WTC11 (cell line): ENCODE measurements around the gene KLK3. TPM values are rescaled to one million over a fixed set of nuclear protein-coding genes. Genes with fewer than 3 reads are reported as not detected.

Experiments used
- ATAC-seq: fragments of 200-7000 bp; cut with Tn5 transposase; 2 replicates; pipeline ENCODE4 v1.10.0; 2021; ENCODE audit warnings: mild to moderate bottlenecking, moderate library complexity
- CTCF ChIA-PET: fragments of 300-600 bp; sonication (Branson Sonifier 250); formaldehyde crosslinking; loops from one replicate; lab custom pipeline; 2021; ENCODE audit warnings: antibody characterized with exemption; lab: Charles Lee
- POLR2A ChIA-PET: fragments of 350-600 bp; sonication (Branson Sonifier 250); formaldehyde crosslinking; loops from one replicate; lab custom pipeline; 2021; ENCODE audit warnings: antibody characterized with exemption; lab: Charles Lee
- DNase-seq: peaks from one replicate; pipeline ENCODE4 v3.0.0; 2021; ENCODE audit warnings: low spot score
- H3K27ac Mint-ChIP-seq: 2 replicates; pipeline ENCODE4 v1.8.0; 2021; ENCODE audit warnings: mixed read lengths
- H3K27me3 Mint-ChIP-seq: 2 replicates; pipeline ENCODE4 v1.8.0; 2021; ENCODE audit warnings: low read depth, mild to moderate bottlenecking, moderate library complexity, mixed read lengths
- H3K36me3 Mint-ChIP-seq: 2 replicates; pipeline ENCODE4 v1.8.0; 2021; ENCODE audit warnings: mixed read lengths
- H3K4me1 Mint-ChIP-seq: 2 replicates; pipeline ENCODE4 v1.8.0; 2022; ENCODE audit warnings: mixed read lengths
- H3K4me3 Mint-ChIP-seq: 2 replicates; pipeline ENCODE4 v1.8.0; 2021; ENCODE audit warnings: mild to moderate bottlenecking, moderate library complexity, mixed read lengths
- H3K9me3 Mint-ChIP-seq: 2 replicates; pipeline ENCODE4 v1.8.0; 2021; ENCODE audit warnings: mixed read lengths
- AFF4 ChIP-seq: sonication (generic); formaldehyde crosslinking; IDR thresholded peaks from 2 replicates; pipeline ENCODE4 v1.8.1; 2023; ENCODE audit warnings: mild to moderate bottlenecking, missing genetic modification reagents, borderline replicate concordance
- ATF1 ChIP-seq: sonication (generic); formaldehyde crosslinking; IDR thresholded peaks from 2 replicates; pipeline ENCODE4 v1.8.1; 2023; ENCODE audit warnings: mild to moderate bottlenecking, moderate library complexity, missing genetic modification reagents
- ERG ChIP-seq: fragments of 250-450 bp; sonication (Bioruptor Pico); IDR thresholded peaks from 2 replicates; pipeline ENCODE4 v1.8.0; 2021; ENCODE audit warnings: mild to moderate bottlenecking
- HMGA2 ChIP-seq: fragments of 250-450 bp; sonication (Bioruptor Pico); IDR thresholded peaks from 2 replicates; pipeline ENCODE4 v1.4.0; 2021; ENCODE audit warnings: mild to moderate bottlenecking, moderate library complexity
- JUN ChIP-seq: sonication (generic); formaldehyde crosslinking; IDR thresholded peaks from 2 replicates; pipeline ENCODE4 v1.8.0; 2023; ENCODE audit warnings: mild to moderate bottlenecking, missing genetic modification reagents
- MXD4 ChIP-seq: fragments of 250-450 bp; sonication (Bioruptor Pico); IDR thresholded peaks from 2 replicates; pipeline ENCODE4 v1.8.0; 2021; ENCODE audit warnings: mild to moderate bottlenecking, moderate library complexity, borderline replicate concordance
- NFATC4 ChIP-seq: fragments of 250-450 bp; sonication (Bioruptor Pico); IDR thresholded peaks from 2 replicates; pipeline ENCODE4 v1.9.0; 2021; ENCODE audit warnings: mild to moderate bottlenecking
- NR2C2 ChIP-seq: sonication (generic); formaldehyde crosslinking; IDR thresholded peaks from 2 replicates; pipeline ENCODE4 v1.8.0; 2022; ENCODE audit warnings: mild to moderate bottlenecking, missing genetic modification reagents
- OVOL2 ChIP-seq: fragments of 250-450 bp; sonication (Bioruptor Pico); IDR thresholded peaks from 2 replicates; pipeline ENCODE4 v1.9.0; 2021; ENCODE audit warnings: mild to moderate bottlenecking, borderline replicate concordance
- SMAD3 ChIP-seq: sonication (generic); formaldehyde crosslinking; IDR thresholded peaks from 2 replicates; pipeline ENCODE4 v1.8.0; 2022; ENCODE audit warnings: missing genetic modification reagents, mild to moderate bottlenecking, borderline replicate concordance
- SOX15 ChIP-seq: fragments of 250-450 bp; sonication (Bioruptor Pico); IDR thresholded peaks from 2 replicates; pipeline ENCODE4 v1.9.0; 2021; ENCODE audit warnings: mild to moderate bottlenecking
- USF2 ChIP-seq: sonication (generic); formaldehyde crosslinking; IDR thresholded peaks from 2 replicates; pipeline ENCODE4 v1.8.1; 2023; ENCODE audit warnings: mild to moderate bottlenecking, missing genetic modification reagents, moderate library complexity
- ZBTB43 ChIP-seq: sonication (generic); formaldehyde crosslinking; IDR thresholded peaks from 2 replicates; pipeline ENCODE4 v1.8.1; 2023; ENCODE audit warnings: mild to moderate bottlenecking, missing genetic modification reagents
- ZNF232 ChIP-seq: sonication (generic); formaldehyde crosslinking; IDR thresholded peaks from 2 replicates; pipeline ENCODE4 v1.8.0; 2022; ENCODE audit warnings: mild to moderate bottlenecking, missing genetic modification reagents
- ZNF263 ChIP-seq: sonication (generic); formaldehyde crosslinking; IDR thresholded peaks from 2 replicates; pipeline ENCODE4 v1.8.1; 2022; ENCODE audit warnings: low read depth, mild to moderate bottlenecking, moderate library complexity, missing genetic modification reagents
- ZNF423 ChIP-seq: fragments of 250-450 bp; sonication (Bioruptor Pico); IDR thresholded peaks from 2 replicates; pipeline ENCODE4 v2.1.2; 2022; ENCODE audit warnings: mild to moderate bottlenecking, moderate library complexity
- total RNA-seq: library from RNA; stranded (reverse); gene quantifications from 3 replicates; pipeline ENCODE4 v1.2.3, GENCODE V29; 2021
- TF ChIP-seq, protein P1 (sequence below): sonication (generic); formaldehyde crosslinking; IDR thresholded peaks from 2 replicates; pipeline ENCODE4 v1.8.1; 2022; ENCODE audit warnings: low read depth, missing genetic modification reagents, borderline replicate concordance
- TF ChIP-seq, protein P2 (sequence below): sonication (generic); formaldehyde crosslinking; IDR thresholded peaks from 2 replicates; pipeline ENCODE4 v1.8.1; 2023; ENCODE audit warnings: mild to moderate bottlenecking, missing genetic modification reagents
- TF ChIP-seq, protein P3 (sequence below): sonication (generic); formaldehyde crosslinking; IDR thresholded peaks from 2 replicates; pipeline ENCODE4 v1.8.0; 2022; ENCODE audit warnings: mild to moderate bottlenecking, missing genetic modification reagents

The KLK3 gene
- total RNA-seq, 1 experiment from 2014 or later = 0.13 TPM

GRCh38 chr19:50890422-50891252 lies 35.9 kb downstream of the KLK3 start:
- H3K9me3 Mint-ChIP-seq = peaks cover 49% of the 10 kb centered on the region
- peaks cover 57% of the 10 kb centered on the region for H3K27me3 Mint-ChIP-seq
- ATAC-seq (no peak), DNase-seq (no peak)
- H3K36me3 Mint-ChIP-seq = peaks cover 24% of the 10 kb centered on the region
- no peaks in the 10 kb centered on the region for H3K4me1 Mint-ChIP-seq
- POLR2A ChIA-PET = no interaction called here
- TF ChIP-seq SOX15 (CRISPR knock-in tag) (no peak), USF2 (CRISPR knock-in tag) (no peak), ZNF263 (CRISPR knock-in tag) (no peak), ZNF423 (CRISPR knock-in tag) (no peak), NFATC4 (no peak), ERG (no peak)
- CTCF ChIA-PET = no interaction called here
- H3K4me3 Mint-ChIP-seq = no peak overlapping the region
- H3K27ac Mint-ChIP-seq = no peak overlapping the region

DNA sequence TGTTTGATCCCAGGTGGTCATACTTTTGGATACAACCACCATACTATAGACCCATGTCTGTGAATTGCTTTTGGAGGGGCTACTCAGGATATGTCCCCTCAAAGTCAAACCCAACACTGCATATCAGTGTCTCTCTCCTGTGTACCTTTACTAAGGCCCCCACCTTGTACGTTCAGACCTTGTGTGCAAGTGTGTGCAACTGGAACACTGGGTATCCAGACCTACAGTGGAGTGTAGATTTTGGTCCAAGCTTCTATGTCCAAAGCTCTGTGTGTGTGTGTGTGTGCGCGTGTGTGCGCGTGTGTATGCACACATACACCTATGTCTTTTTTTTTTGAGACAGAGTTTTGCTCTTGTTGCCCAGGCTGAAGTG lies 36.5 kb downstream of the KLK3 start:
- ChIA-PET CTCF (no interaction called here), POLR2A (no interaction called here)
- H3K27me3 Mint-ChIP-seq = peaks cover 61% of the 10 kb centered on the region
- H3K4me3 Mint-ChIP-seq = no peak overlapping the region
- no peak for ATAC-seq
- H3K27ac Mint-ChIP-seq = no peak overlapping the region
- H3K4me1 Mint-ChIP-seq = no peaks in the 10 kb centered on the region
- peaks cover 49% of the 10 kb centered on the region for H3K9me3 Mint-ChIP-seq
- peaks cover 24% of the 10 kb centered on the region for H3K36me3 Mint-ChIP-seq
- no peak for DNase-seq
- TF ChIP-seq, protein P1, sequence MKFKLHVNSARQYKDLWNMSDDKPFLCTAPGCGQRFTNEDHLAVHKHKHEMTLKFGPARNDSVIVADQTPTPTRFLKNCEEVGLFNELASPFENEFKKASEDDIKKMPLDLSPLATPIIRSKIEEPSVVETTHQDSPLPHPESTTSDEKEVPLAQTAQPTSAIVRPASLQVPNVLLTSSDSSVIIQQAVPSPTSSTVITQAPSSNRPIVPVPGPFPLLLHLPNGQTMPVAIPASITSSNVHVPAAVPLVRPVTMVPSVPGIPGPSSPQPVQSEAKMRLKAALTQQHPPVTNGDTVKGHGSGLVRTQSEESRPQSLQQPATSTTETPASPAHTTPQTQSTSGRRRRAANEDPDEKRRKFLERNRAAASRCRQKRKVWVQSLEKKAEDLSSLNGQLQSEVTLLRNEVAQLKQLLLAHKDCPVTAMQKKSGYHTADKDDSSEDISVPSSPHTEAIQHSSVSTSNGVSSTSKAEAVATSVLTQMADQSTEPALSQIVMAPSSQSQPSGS (CRISPR knock-in tag) = no peak
- TF ChIP-seq ZBTB43 (CRISPR knock-in tag) (no peak), SMAD3 (CRISPR knock-in tag) (no peak), MXD4 (no peak), AFF4 (CRISPR knock-in tag) (no peak), ATF1 (CRISPR knock-in tag) (no peak), HMGA2 (no peak), USF2 (CRISPR knock-in tag) (no peak), NFATC4 (no peak), ZNF232 (no peak), OVOL2 (CRISPR knock-in tag) (no peak), JUN (CRISPR knock-in tag) (no peak), NR2C2 (CRISPR knock-in tag) (no peak)
- TF ChIP-seq, protein P2, sequence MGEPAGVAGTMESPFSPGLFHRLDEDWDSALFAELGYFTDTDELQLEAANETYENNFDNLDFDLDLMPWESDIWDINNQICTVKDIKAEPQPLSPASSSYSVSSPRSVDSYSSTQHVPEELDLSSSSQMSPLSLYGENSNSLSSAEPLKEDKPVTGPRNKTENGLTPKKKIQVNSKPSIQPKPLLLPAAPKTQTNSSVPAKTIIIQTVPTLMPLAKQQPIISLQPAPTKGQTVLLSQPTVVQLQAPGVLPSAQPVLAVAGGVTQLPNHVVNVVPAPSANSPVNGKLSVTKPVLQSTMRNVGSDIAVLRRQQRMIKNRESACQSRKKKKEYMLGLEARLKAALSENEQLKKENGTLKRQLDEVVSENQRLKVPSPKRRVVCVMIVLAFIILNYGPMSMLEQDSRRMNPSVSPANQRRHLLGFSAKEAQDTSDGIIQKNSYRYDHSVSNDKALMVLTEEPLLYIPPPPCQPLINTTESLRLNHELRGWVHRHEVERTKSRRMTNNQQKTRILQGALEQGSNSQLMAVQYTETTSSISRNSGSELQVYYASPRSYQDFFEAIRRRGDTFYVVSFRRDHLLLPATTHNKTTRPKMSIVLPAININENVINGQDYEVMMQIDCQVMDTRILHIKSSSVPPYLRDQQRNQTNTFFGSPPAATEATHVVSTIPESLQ (CRISPR knock-in tag) = no peak
- TF ChIP-seq, protein P3, sequence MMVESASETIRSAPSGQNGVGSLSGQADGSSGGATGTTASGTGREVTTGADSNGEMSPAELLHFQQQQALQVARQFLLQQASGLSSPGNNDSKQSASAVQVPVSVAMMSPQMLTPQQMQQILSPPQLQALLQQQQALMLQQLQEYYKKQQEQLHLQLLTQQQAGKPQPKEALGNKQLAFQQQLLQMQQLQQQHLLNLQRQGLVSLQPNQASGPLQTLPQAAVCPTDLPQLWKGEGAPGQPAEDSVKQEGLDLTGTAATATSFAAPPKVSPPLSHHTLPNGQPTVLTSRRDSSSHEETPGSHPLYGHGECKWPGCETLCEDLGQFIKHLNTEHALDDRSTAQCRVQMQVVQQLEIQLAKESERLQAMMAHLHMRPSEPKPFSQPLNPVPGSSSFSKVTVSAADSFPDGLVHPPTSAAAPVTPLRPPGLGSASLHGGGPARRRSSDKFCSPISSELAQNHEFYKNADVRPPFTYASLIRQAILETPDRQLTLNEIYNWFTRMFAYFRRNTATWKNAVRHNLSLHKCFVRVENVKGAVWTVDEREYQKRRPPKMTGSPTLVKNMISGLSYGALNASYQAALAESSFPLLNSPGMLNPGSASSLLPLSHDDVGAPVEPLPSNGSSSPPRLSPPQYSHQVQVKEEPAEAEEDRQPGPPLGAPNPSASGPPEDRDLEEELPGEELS (CRISPR knock-in tag) = no peak
